Fibroblast of skin of right quadriceps (primary cell): ENCODE measurements around the gene LRIF1.
"Not testable (repeated sequence)": the region's sequence is repeated elsewhere in the genome, so short reads cannot be mapped to it uniquely, and the experiment has no call there.

ENCODE experiments used
- DNase-seq: peaks from one replicate; pipeline ENCODE4 v3.0.0-alpha.2; 2013

LRIF1 gene

GRCh38 chr1:110963691-110964454 lies at the start of gene LRIF1:
Gene LRIF1 (minus strand): TSS chr1:110963922. CDS start chr1:110963688, 234 bp downstream.
- DNase-seq, result peak; percentile 99

DNA sequence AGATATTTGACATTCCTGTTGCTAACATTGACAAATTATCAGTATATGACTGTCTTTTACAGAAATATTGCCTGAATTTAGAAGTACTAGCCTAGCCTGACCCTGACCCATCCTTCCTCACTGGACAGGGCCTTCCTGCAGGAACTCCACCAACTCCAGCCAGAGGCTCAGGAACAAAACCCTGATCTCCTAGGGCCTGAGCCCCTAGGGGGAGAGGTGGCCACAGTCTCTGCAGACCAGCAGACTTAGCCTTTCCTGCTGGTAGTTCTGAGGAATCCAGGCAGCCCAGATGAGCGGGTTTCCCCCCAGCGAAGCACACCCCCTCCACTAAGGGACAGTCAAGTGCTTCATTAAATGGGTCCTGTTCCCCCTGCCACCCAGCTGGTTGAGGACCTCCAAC lies 44.3 kb upstream of the LRIF1 start:
- no peak for DNase-seq

- DNase-seq, result no peak
These were observed 42.8 kb upstream of the LRIF1 start for GRCh38 chr1:111006556-111006955.

- not testable (repeated sequence) for DNase-seq
These were observed 35.9 kb upstream of the LRIF1 start for GRCh38 chr1:110999607-111000006.

- not testable (repeated sequence) for DNase-seq
These were observed 28.6 kb upstream of the LRIF1 start for GRCh38 chr1:110992329-110992728.

DNA sequence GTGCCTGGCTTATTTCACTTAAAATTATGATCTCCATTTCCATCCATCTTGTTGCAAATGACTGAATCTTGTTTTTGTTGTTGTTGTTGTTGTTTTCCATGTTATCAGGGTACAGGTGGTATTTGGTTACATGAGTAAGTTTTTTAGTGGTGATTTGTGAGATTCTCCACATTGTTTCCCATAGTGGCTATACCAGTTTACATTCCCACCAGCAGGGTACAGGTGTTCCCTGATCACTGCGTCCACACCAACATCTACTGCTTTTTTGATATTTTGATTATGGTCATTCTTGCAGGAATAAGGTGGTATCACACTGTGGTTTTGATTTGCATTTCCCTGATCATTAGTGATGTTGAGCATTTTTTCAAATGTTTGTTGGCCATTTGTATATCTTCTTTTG lies 27.6 kb upstream of the LRIF1 start:
- not testable (repeated sequence) for DNase-seq

- no peak for DNase-seq
These were observed 26.8 kb upstream of the LRIF1 start for GRCh38 chr1:110990541-110990940.

DNA sequence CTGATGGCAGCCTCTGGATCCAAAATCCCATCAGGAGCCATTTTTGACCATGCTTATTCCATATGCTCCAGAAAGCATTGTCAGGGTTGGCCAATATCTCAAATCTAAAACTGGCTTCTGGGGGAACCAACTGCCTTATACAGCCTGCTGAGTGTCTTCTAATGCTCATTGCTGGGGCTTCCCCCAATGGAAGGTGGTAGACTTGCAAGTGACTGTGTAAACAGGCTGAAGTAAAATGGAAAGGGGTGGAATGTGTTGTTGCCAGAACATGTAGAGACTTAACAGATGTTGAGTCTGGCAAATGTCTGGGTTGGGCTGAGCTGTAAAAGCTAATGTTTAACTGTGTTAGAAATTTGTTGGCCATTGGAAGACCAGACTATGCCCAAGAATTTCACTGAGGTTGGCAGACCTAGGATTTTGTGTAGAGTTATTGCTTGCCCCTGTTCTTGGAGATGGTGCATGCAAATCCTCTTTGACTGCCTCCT lies 22.7 kb upstream of the LRIF1 start:
- no peak for DNase-seq

GRCh38 chr1:110982320-110982719 lies 18.6 kb upstream of the LRIF1 start:
- DNase-seq, result no peak

DNA sequence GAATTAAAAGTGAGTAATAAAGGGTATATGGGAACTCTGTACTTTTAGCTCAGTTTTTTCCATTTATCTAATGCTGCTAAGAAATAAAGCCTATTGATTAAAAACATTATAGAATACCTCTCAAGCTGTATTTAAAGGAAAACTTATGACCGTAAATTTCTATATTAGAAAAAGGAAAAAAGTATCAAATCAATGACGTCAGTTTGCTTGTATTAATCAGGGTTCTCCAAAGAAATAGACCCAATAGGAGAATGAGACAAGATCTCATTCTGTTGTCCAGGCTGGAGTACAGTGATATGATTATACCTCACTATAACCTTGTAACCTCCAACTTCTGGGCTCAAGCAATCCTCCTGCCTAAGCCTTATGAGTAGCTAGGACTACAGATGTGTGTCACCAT lies 15.4 kb upstream of the LRIF1 start:
- DNase-seq, result no peak

- DNase-seq, result no peak
These were observed 12.4 kb upstream of the LRIF1 start for GRCh38 chr1:110976089-110976488.

- DNase-seq, result no peak
These were observed 11.5 kb upstream of the LRIF1 start for GRCh38 chr1:110975265-110975664.

- no peak for DNase-seq
These were observed 3.5 kb upstream of the LRIF1 start for GRCh38 chr1:110967256-110967655.

- no peak for DNase-seq
These were observed 757 bp upstream of the LRIF1 start for GRCh38 chr1:110964455-110964903.

DNA sequence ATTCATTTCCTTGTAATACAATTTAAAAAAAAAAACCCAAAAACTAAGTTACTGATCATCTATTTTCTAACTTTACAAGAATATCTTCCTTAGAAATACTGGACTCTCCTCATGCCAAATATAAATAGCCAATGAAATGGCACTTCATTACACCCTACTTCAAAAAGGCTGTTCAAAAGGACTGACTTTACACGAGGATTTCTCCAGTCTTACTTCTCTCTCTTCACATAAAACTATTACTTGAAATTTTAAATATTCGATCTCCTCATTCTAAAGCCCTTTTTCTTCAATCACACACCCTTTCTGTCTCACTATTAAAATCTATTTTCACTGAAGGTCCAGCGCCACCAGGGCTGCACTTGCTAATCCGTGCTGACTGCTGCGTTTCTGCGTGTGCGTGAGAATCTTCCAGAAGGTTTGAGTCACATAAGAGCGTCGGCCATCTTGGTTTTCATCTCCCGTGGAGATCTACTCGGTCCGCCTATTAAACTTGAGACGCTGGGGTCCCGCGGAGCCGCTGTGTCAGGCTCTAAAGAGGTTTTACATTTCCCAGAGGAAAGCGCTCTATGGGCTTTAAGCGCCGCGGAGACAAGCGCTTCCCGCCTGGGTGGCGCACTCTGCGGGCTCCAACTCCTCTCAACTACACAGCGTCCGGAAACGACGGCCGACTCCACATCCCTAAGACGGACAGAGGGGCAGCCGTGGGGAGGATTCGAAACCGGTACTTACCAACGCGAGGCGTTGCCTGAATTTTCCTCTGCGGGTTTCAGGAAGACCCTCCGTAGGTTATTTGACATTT lies 631 bp downstream of the LRIF1 start:
- peak; percentile 81 for DNase-seq

DNA sequence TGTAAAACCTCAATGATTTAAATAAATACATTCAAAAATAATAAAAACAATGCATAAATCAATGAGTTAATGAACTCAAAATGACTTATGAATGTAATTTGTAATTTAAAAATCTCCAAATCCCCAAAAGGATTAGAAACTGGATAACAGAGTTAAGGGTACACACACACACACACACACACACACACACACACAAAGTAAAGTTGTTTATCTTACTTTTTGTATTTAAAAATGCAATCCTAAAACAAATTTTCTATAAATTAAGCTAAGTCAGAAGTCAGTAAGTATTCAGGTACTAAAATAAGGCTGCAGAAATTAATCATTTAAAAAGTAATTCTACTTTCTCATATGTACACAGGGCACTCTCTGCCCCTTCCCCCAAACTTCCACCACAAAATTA lies 1.8 kb downstream of the LRIF1 start:
- DNase-seq, result no peak

- no peak for DNase-seq
These were observed 2.8 kb downstream of the LRIF1 start for GRCh38 chr1:110960777-110961420.

GRCh38 chr1:110957798-110958197 lies 5.9 kb downstream of the LRIF1 start:
- DNase-seq, result no peak

DNA sequence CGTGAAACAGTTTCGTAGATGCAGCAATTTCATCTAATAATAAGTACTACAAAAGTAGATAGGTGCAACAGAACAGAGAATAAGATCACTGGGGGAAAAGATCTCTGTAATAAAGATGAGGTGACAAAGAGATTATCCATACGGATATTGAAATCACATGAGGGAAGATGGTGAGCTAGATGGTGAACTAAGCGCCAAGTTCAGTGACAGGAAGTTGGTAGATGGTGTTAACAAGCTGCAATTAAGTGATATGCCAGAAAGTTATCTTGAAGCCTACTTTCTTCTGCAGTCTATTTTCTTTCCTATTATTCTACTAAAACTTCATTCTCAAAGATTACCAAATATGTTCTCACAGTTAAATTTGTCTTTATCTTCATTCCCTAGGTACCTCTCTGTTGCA lies 7.1 kb downstream of the LRIF1 start:
- DNase-seq, result no peak

DNA sequence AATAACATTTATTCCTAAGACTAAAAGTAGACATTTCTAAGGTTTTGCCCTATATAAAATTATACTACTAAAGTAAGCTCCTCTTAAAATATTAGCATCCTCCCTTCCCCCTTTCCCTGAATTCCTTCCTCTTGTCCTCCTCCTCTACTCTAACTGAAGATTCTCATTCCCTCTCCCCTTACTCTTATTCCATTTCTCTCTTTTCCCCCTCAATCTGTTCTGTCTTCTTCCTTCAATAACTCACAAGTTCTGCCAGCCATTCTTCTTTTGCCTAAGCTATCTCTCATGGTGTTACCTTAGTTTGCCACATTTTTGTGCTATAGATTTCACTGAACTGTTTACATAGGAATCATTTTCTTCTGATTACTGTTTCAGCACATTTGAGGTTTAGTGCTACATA lies 10.7 kb downstream of the LRIF1 start:
- DNase-seq, result no peak

GRCh38 chr1:110952031-110952430 lies 11.7 kb downstream of the LRIF1 start:
- no peak for DNase-seq

DNA sequence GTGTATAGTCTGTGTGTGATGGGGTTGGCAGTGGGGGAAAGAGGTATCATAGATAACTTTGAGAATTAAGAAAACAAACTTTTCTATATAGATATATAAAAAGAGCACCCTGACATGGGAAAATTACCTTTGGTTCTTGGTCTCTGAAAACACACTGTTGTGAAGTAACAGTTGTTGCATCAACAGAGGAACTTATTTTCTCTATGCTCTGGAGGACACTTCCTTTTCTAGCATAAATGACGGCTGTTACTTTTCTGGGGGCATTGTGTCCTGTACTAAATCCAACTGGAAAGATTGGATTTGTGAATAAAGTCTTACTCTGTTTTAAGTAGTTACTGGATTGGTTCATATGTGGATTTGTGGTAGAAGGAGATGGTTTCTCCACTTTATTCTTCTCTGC lies 12.6 kb downstream of the LRIF1 start:
- no peak for DNase-seq

GRCh38 chr1:110948038-110948810 lies 15.5 kb downstream of the LRIF1 start:
- peak; percentile 26 for DNase-seq
